HUES6 (cell line): ENCODE results near the gene UCHL5.
"Not testable (repeated sequence)": the region's sequence is repeated elsewhere in the genome, so short reads cannot be mapped to it uniquely, and the experiment has no call there.

Experiments
- H3K27ac ChIP-seq: 2 replicates; pipeline ENCODE4 v1.7.0; 2013; ENCODE audit warnings: low read depth, mild to moderate bottlenecking, low read length, inconsistent platforms
- H3K27me3 ChIP-seq: 2 replicates; pipeline ENCODE4 v1.6.1; 2013; ENCODE audit warnings: low read length; ENCODE audit not compliant: control insufficient read depth, insufficient read depth
- H3K36me3 ChIP-seq: 2 replicates; pipeline ENCODE4 v1.6.1; 2013; ENCODE audit warnings: low read length; ENCODE audit not compliant: control insufficient read depth, insufficient read depth
- H3K4me1 ChIP-seq: 2 replicates; pipeline ENCODE4 v1.6.1; 2013; ENCODE audit warnings: low read length; ENCODE audit not compliant: control insufficient read depth, insufficient read depth
- H3K4me3 ChIP-seq: 2 replicates; pipeline ENCODE4 v1.5.1; 2013; ENCODE audit warnings: low read depth, low read length
- H3K9ac ChIP-seq: one replicate; pipeline ENCODE4 v1.6.1; 2013; ENCODE audit warnings: mild to moderate bottlenecking, low read length
- H3K9me3 ChIP-seq: 2 replicates; pipeline ENCODE4 v1.6.1; 2013; ENCODE audit warnings: low read depth, low read length; ENCODE audit not compliant: control insufficient read depth, insufficient read depth

The UCHL5 gene

DNA sequence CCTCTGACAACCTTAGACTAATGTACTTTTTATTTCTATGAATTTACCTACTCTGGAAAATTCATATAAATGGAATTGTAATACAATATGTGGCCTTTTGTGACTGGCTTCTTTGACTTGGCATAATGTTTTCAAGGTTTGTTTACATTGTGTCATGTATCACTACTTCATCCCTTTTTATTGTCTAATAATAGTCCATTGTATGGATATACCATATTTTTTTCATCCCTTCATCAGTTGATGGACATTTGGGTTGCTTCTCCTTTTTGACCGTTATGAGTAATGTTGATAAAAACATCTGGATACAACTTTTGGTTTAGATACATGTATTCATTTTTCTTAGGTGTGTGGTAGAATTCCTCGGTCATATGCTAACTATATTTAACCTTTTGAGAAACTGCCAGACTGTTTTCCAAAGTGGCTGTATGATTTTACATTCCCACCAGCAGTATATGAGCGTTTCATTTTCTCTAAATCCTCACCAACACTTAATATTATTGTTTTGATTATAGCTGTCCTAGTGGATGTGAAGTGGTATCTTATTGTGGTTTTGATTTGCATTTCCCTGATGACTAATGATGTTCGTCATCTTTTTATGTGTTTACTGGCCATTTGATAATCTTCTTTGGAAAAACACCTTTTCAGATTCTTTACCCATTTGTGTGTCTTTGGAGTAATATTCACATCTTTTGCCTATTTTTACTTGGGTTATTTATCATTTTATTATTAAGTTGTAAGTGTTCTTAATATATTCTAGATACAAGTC lies 3.7 kb upstream of the UCHL5 start:
- Histone ChIP-seq H3K4me3 (no peak overlapping the region), H3K27me3 (no peaks in the 10 kb centered on the region), H3K4me1 (peaks cover 6% of the 10 kb centered on the region), H3K36me3 (peaks cover 2% of the 10 kb centered on the region; the same call in 1 of the 2 replicates), H3K27ac (no peak overlapping the region), H3K9me3 (no peaks in the 10 kb centered on the region), H3K9ac (no peak overlapping the region)

DNA sequence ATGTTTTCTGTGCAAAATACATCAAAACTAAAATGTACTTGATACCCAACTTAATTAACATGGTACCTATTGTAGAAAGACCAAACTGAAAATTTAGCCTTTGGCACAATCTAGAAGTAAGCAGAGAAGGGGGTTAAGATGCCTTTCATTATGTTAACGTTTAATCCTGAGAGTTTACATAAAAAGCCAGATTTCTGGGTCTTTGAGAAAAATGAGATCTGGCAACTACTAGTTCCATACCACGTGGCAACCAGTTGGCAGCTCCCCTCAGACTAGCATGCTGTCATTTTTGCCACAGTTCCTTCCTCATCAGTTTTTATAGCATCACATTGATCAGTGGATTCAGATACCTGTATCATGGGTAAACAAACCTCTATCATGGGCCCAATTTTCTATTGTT lies 1.8 kb upstream of the UCHL5 start:
- Histone ChIP-seq H3K27me3 (no peaks in the 10 kb centered on the region), H3K4me1 (peaks cover 10% of the 10 kb centered on the region), H3K9ac (peak overlapping the region; percentile 98), H3K9me3 (no peaks in the 10 kb centered on the region), H3K36me3 (peaks cover 5% of the 10 kb centered on the region; the same call in 1 of the 2 replicates), H3K27ac (no peak overlapping the region), H3K4me3 (peak overlapping the region; percentile 90)

- H3K4me1 ChIP-seq, result peaks cover 10% of the 10 kb centered on the region
- H3K36me3 ChIP-seq, result peaks cover 5% of the 10 kb centered on the region; the same call in 1 of the 2 replicates
- peak overlapping the region; percentile 90 for H3K4me3 ChIP-seq
- no peaks in the 10 kb centered on the region for H3K27me3 ChIP-seq
- H3K27ac ChIP-seq, result peak overlapping the region; percentile 85; the same call in 1 of the 2 replicates
- H3K9ac ChIP-seq, result peak overlapping the region; percentile 98
- H3K9me3 ChIP-seq, result no peaks in the 10 kb centered on the region
Measured at GRCh38 chr1:193060406-193060805, 1.2 kb upstream of the UCHL5 start.

DNA sequence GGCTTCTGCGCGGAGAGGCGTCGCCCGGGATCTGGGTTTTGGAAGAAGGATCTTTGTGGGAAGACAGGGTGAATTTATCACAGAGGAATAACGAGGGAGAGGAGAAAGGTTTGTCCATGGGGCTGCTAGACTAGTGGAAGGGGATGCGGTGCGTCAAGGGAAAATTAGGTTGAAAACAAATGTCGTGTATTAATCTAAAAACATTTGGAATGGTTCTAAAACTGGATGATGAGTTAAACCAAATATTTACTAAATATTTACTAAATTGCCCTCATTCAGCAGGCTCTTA lies 899 bp upstream of the UCHL5 start:
- Histone ChIP-seq H3K27me3 (no peaks in the 10 kb centered on the region), H3K27ac (peak overlapping the region; percentile 85; the same call in 1 of the 2 replicates), H3K9me3 (no peaks in the 10 kb centered on the region), H3K9ac (peak overlapping the region; percentile 98), H3K4me3 (peak overlapping the region; percentile 90), H3K4me1 (peaks cover 10% of the 10 kb centered on the region), H3K36me3 (peaks cover 5% of the 10 kb centered on the region; the same call in 1 of the 2 replicates)

DNA sequence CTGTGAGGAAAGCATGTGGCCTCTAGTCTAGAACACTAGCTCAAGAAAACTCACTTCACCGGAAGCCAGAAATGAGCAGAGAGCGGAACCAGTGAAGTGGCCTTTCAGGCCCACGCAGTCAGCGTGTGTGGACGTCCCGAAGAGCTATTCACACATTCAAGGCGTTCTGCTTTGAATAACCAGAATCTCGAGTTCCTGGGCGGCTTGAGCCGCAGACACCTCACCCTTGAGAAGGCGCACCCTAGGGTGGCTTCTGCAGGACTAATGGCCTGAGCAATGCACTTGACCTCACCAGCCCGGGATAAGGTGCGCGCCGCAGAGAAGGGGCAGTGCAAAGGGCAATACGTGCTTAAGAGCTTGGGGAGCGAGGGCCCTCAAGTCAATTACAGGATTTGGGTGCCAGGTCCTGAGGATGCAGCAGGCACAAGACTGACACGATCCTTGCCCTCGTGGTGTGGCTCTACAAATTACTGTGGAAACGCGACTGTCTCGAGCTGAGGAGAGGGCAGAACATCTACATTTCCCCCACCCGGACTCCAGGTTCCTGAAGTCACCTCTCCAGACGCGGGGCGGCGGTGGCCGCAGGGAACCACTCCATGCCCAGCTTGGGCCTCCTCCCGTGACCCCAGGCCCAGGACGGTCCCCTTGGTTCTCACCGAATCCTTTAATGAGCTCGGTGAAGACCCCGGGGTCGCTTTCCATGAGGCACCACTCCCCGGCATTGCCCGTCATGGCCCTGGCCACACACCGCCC lies 455 bp downstream of the UCHL5 start:
- H3K27ac ChIP-seq, result peak overlapping the region; percentile 46; the same call in 1 of the 2 replicates
- H3K4me3 ChIP-seq, result peak overlapping the region; percentile 90
- peaks cover 10% of the 10 kb centered on the region for H3K4me1 ChIP-seq

GRCh38 chr1:193054169-193054675 lies 4.9 kb downstream of the UCHL5 start:
- Histone ChIP-seq H3K9me3 (no peaks in the 10 kb centered on the region), H3K36me3 (peaks cover 21% of the 10 kb centered on the region), H3K9ac (no peak overlapping the region), H3K4me3 (no peak overlapping the region), H3K4me1 (peaks cover 5% of the 10 kb centered on the region; the same call in 1 of the 2 replicates), H3K27ac (no peak overlapping the region), H3K27me3 (no peaks in the 10 kb centered on the region)

More for the DNA sequence above, 455 bp downstream of the UCHL5 start:
- Histone ChIP-seq H3K36me3 (peaks cover 5% of the 10 kb centered on the region; the same call in 1 of the 2 replicates), H3K9ac (peak overlapping the region; percentile 98), H3K9me3 (no peaks in the 10 kb centered on the region), H3K27me3 (no peaks in the 10 kb centered on the region)

GRCh38 chr1:193048913-193049312 lies 10.2 kb downstream of the UCHL5 start:
- not testable (repeated sequence) for H3K4me3 ChIP-seq, H3K4me1 ChIP-seq, H3K27ac ChIP-seq, H3K27me3 ChIP-seq, H3K9me3 ChIP-seq, H3K9ac ChIP-seq
- peaks cover 52% of the 10 kb centered on the region for H3K36me3 ChIP-seq

- no peak overlapping the region for H3K9ac ChIP-seq
- H3K4me3 ChIP-seq, result no peak overlapping the region
- H3K9me3 ChIP-seq, result no peaks in the 10 kb centered on the region
- H3K27ac ChIP-seq, result no peak overlapping the region
- no peaks in the 10 kb centered on the region for H3K27me3 ChIP-seq
- H3K36me3 ChIP-seq, result peaks cover 28% of the 10 kb centered on the region
- H3K4me1 ChIP-seq, result peaks cover 9% of the 10 kb centered on the region
Measured at GRCh38 chr1:193042766-193043691, 16.1 kb downstream of the UCHL5 start.

GRCh38 chr1:193040011-193040410 lies 19.1 kb downstream of the UCHL5 start:
- peaks cover 10% of the 10 kb centered on the region for H3K36me3 ChIP-seq
- H3K27me3 ChIP-seq, result no peaks in the 10 kb centered on the region
- H3K27ac ChIP-seq, result no peak overlapping the region
- H3K9ac ChIP-seq, result no peak overlapping the region
- H3K9me3 ChIP-seq, result no peaks in the 10 kb centered on the region
- no peak overlapping the region for H3K4me3 ChIP-seq
- peaks cover 9% of the 10 kb centered on the region for H3K4me1 ChIP-seq

DNA sequence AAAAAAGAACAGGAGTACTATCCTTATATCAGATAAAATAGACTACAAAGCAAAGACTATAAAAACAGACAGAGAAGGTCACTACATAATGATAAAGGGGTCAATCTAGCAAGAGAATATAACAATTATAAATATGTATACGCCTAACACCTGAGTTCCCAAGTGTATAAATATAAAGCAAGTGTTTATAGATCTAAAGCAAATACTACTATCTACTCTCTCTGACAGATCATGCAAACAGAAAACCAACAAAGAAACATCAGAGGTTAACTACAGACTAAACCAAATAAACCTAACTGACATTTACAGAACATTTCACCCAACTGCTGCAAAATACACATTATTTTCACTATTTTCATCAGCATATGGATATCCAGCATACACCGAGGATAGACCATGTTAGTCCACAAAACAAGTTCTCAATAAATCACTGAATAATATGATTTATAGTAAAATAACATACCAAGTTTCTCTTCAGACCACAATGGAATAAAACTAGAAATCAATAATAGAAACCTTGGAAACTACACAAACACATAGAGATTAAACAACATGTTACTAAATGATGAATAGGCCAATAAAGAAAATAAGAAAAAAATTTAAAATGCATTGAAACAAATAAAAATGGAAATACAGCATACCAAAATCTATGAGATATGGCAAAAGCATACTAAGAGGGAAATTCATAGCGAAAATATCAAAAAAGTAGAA lies 22.7 kb downstream of the UCHL5 start:
- no peak overlapping the region for H3K4me3 ChIP-seq
- H3K36me3 ChIP-seq, result peaks cover 2% of the 10 kb centered on the region; the same call in 1 of the 2 replicates
- H3K9ac ChIP-seq, result no peak overlapping the region
- H3K4me1 ChIP-seq, result peaks cover 9% of the 10 kb centered on the region
- H3K27ac ChIP-seq, result no peak overlapping the region
- H3K27me3 ChIP-seq, result no peaks in the 10 kb centered on the region
- no peaks in the 10 kb centered on the region for H3K9me3 ChIP-seq
